ENCODE measurements around the gene IBA57.
"Not testable (repeated sequence)": the region's sequence is repeated elsewhere in the genome, so short reads cannot be mapped to it uniquely, and the experiment has no call there.

Gene IBA57

GRCh38 chr1:228224198-228225164, 58.9 kb downstream of the IBA57 start:
- no peak for TF ChIP-seq CTCF (IDR thresholded peaks at IDR 0.05)
- no peak for DNase-seq
- intact Hi-C loops (cut with DNase I; ENCODE audit: low total_unique reads) = no loop called here
- H3K4me3 ChIP-seq = no peak overlapping the region
- no peak overlapping the region for H3K27ac ChIP-seq
- no peaks in the 10 kb centered on the region for H3K27me3 ChIP-seq
- H3K36me3 ChIP-seq = peaks cover 6 to 40% (median 14%) of the 10 kb centered on the region in 3 donors
- peaks cover 7 to 23% (median 15%) of the 10 kb centered on the region in 3 donors for H3K9me3 ChIP-seq
- no peaks in the 10 kb centered on the region for H3K4me1 ChIP-seq

- H3K27ac ChIP-seq = no peak overlapping the region
- intact Hi-C loops (cut with DNase I; ENCODE audit: low total_unique reads) = no loop called here
- no peaks in the 10 kb centered on the region for H3K4me1 ChIP-seq
- H3K4me3 ChIP-seq = no peak overlapping the region
- H3K9me3 ChIP-seq = peaks cover 7 to 23% (median 15%) of the 10 kb centered on the region in 3 donors
- no peaks in the 10 kb centered on the region for H3K27me3 ChIP-seq
- no peak for TF ChIP-seq CTCF (IDR thresholded peaks at IDR 0.05)
- H3K36me3 ChIP-seq = peaks cover 6 to 32% (median 14%) of the 10 kb centered on the region in 3 donors
- no peak for DNase-seq
Measured at GRCh38 chr1:228225165-228225710, 59.6 kb downstream of the IBA57 start.

GRCh38 chr1:228225740-228226139, 60.1 kb downstream of the IBA57 start:
- intact Hi-C loops (cut with DNase I; ENCODE audit: low total_unique reads) = no loop called here
- H3K36me3 ChIP-seq = peaks cover 6 to 28% (median 14%) of the 10 kb centered on the region in 3 donors
- no peaks in the 10 kb centered on the region for H3K4me1 ChIP-seq
- H3K27me3 ChIP-seq = no peaks in the 10 kb centered on the region
- H3K27ac ChIP-seq = no peak overlapping the region
- no peak for TF ChIP-seq CTCF (IDR thresholded peaks at IDR 0.05)
- H3K9me3 ChIP-seq = peaks cover 7 to 23% (median 15%) of the 10 kb centered on the region in 3 donors
- no peak overlapping the region for H3K4me3 ChIP-seq
- DNase-seq = no peak

- TF ChIP-seq CTCF (IDR thresholded peaks at IDR 0.05) = no peak
- no peaks in the 10 kb centered on the region for H3K27me3 ChIP-seq
- H3K27ac ChIP-seq = no peak overlapping the region
- H3K4me3 ChIP-seq = no peak overlapping the region
- DNase-seq = no peak
- peaks cover 7 to 23% (median 15%) of the 10 kb centered on the region in 3 donors for H3K9me3 ChIP-seq
- peaks cover 6 to 28% (median 14%) of the 10 kb centered on the region in 3 donors for H3K36me3 ChIP-seq
- intact Hi-C loops (cut with DNase I; ENCODE audit: low total_unique reads) = no loop called here
- H3K4me1 ChIP-seq = no peaks in the 10 kb centered on the region
Measured at GRCh38 chr1:228226141-228226874, 60.7 kb downstream of the IBA57 start.

GRCh38 chr1:228226956-228227791, 61.6 kb downstream of the IBA57 start:
- no peak overlapping the region for H3K27ac ChIP-seq
- DNase-seq = no peak
- H3K4me1 ChIP-seq = no peaks in the 10 kb centered on the region
- intact Hi-C loops (cut with DNase I; ENCODE audit: low total_unique reads) = no loop called here
- H3K9me3 ChIP-seq = peaks cover 7 to 23% (median 15%) of the 10 kb centered on the region in 3 donors
- peaks cover 6 to 28% (median 14%) of the 10 kb centered on the region in 3 donors for H3K36me3 ChIP-seq
- no peaks in the 10 kb centered on the region for H3K27me3 ChIP-seq
- no peak for TF ChIP-seq CTCF (IDR thresholded peaks at IDR 0.05)
- H3K4me3 ChIP-seq = no peak overlapping the region

- H3K9me3 ChIP-seq = peaks cover 7 to 23% (median 20%) of the 10 kb centered on the region in 3 donors
- H3K27ac ChIP-seq; H3K27me3 ChIP-seq; intact Hi-C loops (cut with DNase I; ENCODE audit: low total_unique reads); DNase-seq; H3K4me1 ChIP-seq; H3K4me3 ChIP-seq: not testable (repeated sequence)
- peaks cover 6 to 28% (median 14%) of the 10 kb centered on the region in 3 donors for H3K36me3 ChIP-seq
Measured at GRCh38 chr1:228228147-228228546, 62.5 kb downstream of the IBA57 start.

Measured in tibial artery (tissue), 4 donors.